Measurements from ENCODE around the gene ABTB2. TPM values are rescaled to one million over a fixed set of nuclear protein-coding genes. Genes with fewer than 3 reads are reported as not detected.

The ABTB2 gene
- total and polyA plus RNA-seq, 10 of the 15 experiments (the other 5 are each of a cell fraction or from before 2014, with no cell fraction given): 0.13 to 2.1 (median 0.72) TPM

GRCh38 chr11:34337016-34337415 is 20.8 kb downstream of the ABTB2 start (continued):
- TF ChIP-seq, protein P1, sequence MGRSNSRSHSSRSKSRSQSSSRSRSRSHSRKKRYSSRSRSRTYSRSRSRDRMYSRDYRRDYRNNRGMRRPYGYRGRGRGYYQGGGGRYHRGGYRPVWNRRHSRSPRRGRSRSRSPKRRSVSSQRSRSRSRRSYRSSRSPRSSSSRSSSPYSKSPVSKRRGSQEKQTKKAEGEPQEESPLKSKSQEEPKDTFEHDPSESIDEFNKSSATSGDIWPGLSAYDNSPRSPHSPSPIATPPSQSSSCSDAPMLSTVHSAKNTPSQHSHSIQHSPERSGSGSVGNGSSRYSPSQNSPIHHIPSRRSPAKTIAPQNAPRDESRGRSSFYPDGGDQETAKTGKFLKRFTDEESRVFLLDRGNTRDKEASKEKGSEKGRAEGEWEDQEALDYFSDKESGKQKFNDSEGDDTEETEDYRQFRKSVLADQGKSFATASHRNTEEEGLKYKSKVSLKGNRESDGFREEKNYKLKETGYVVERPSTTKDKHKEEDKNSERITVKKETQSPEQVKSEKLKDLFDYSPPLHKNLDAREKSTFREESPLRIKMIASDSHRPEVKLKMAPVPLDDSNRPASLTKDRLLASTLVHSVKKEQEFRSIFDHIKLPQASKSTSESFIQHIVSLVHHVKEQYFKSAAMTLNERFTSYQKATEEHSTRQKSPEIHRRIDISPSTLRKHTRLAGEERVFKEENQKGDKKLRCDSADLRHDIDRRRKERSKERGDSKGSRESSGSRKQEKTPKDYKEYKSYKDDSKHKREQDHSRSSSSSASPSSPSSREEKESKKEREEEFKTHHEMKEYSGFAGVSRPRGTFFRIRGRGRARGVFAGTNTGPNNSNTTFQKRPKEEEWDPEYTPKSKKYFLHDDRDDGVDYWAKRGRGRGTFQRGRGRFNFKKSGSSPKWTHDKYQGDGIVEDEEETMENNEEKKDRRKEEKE (IDR thresholded peaks at IDR 0.05): no peak
- no peak for TF ChIP-seq RELA (IDR thresholded peaks at IDR 0.05; ENCODE audit: borderline replicate concordance, partially characterized antibody)

DNA sequence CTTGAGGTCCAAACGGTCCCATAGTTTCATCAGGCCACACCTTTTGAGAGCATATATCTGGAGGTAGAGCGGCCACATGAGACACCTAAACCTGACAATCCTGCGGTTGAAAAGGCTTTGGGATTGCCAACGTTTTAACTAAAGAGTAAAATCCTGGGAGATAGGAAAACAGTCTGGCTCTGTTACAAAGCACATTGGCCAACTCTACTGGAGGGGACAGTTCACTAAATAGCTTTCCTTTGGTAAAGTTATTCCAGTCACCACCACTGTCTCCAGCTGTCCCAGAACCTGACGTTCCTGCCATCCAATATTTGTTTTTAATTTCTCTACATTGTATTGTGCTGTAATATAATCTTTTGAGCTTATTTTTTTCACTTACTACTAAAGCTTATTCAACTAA is 22.0 kb downstream of the ABTB2 start:
- peaks cover 8% of the 10 kb centered on the region for H3K4me1 ChIP-seq (ENCODE audit: control insufficient read depth, insufficient read depth, low read length)
- ATAC-seq (no peak), FAIRE-seq (no peak), DNase-seq (ENCODE audit: low read depth, low spot score) (no peak)
- intact Hi-C loops (cut with micrococcal nuclease; ENCODE audit: unreplicated experiment) (no loop called here), in situ Hi-C loops (cut with MboI) (no loop called here)
- TF ChIP-seq STAT3 (IDR thresholded peaks at IDR 0.05; ENCODE audit: low read depth, low read length): no peak
- no peak for TF ChIP-seq ETV6 (conservative IDR thresholded peaks at IDR 0.05 in 1 of 2, IDR thresholded peaks at IDR 0.05 in 1 of 2; ENCODE audit: borderline replicate concordance in 1 of 2, low read depth in 1 of 2)
- no peak for TF ChIP-seq IRF4 (IDR thresholded peaks at IDR 0.05; ENCODE audit: low read depth, low read length)
- TF ChIP-seq, protein P2, sequence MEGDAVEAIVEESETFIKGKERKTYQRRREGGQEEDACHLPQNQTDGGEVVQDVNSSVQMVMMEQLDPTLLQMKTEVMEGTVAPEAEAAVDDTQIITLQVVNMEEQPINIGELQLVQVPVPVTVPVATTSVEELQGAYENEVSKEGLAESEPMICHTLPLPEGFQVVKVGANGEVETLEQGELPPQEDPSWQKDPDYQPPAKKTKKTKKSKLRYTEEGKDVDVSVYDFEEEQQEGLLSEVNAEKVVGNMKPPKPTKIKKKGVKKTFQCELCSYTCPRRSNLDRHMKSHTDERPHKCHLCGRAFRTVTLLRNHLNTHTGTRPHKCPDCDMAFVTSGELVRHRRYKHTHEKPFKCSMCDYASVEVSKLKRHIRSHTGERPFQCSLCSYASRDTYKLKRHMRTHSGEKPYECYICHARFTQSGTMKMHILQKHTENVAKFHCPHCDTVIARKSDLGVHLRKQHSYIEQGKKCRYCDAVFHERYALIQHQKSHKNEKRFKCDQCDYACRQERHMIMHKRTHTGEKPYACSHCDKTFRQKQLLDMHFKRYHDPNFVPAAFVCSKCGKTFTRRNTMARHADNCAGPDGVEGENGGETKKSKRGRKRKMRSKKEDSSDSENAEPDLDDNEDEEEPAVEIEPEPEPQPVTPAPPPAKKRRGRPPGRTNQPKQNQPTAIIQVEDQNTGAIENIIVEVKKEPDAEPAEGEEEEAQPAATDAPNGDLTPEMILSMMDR (IDR thresholded peaks at IDR 0.05 in 2 of 3, conservative IDR thresholded peaks at IDR 0.05 in 1 of 3; ENCODE audit: control insufficient read depth in 2 of 3, extremely low read depth in 1 of 3, insufficient read depth in 1 of 3, low read depth in 3 of 3, low read length in 3 of 3): no peak
- no peak for TF ChIP-seq NFIC (IDR thresholded peaks at IDR 0.05; ENCODE audit: low read depth, low read length)
- TF ChIP-seq FOS (IDR thresholded peaks at IDR 0.05; ENCODE audit: borderline replicate concordance, extremely low read depth, insufficient read length): no peak
- no peak for TF ChIP-seq RELA (IDR thresholded peaks at IDR 0.05; ENCODE audit: borderline replicate concordance, partially characterized antibody)
- no peak for TF ChIP-seq MTA3 (IDR thresholded peaks at IDR 0.05; ENCODE audit: borderline replicate concordance, low read length)
- TF ChIP-seq ZNF207 (IDR thresholded peaks at IDR 0.05; ENCODE audit: borderline replicate concordance): no peak
- no peak for TF ChIP-seq TAF1 (IDR thresholded peaks at IDR 0.05; ENCODE audit: borderline replicate concordance, low read depth, low read length)
- no peak for TF ChIP-seq SMC3 (IDR thresholded peaks at IDR 0.05; ENCODE audit: borderline replicate concordance, low read length)
- no TSS peak for BruUV-seq (replicated peaks)
- POLR2A ChIA-PET: interaction anchor here (0.9 kb wide), 1 partner anchor 14 kb away, joined by 4 read pairs; no protein-coding TSS in a partner anchor
- no peak overlapping the region for H3K9ac ChIP-seq (ENCODE audit: control insufficient read depth, insufficient read depth, low read length)
- no peaks in the 10 kb centered on the region for H3K9me3 ChIP-seq (replicated peaks; ENCODE audit: control insufficient read depth, insufficient read depth, low read length)
- H3K4me2 ChIP-seq (ENCODE audit: control insufficient read depth, insufficient read depth): peak overlapping the region; percentile 28; the same call in 1 of the 2 replicates
- 72% methylated on average over 5 of the region's 5 CpGs for WGBS (ENCODE audit: insufficient coverage, insufficient replicate concordance, low lambda C conversion rate, missing lambda C conversion rate)
- H3K4me3 ChIP-seq: no peak overlapping the region; the same call in 1 of the 2 replicates
- CTCF ChIA-PET: interaction anchor here (1.0 to 1.2 kb wide), 2 partner anchors 18 to 20 kb away, joined by 3 to 5 read pairs; no protein-coding TSS in a partner anchor
- H3K27ac ChIP-seq (ENCODE audit: control insufficient read depth, insufficient read depth): no peak overlapping the region
- SMC1A ChIA-PET (ENCODE audit: uncharacterized antibody, unreplicated experiment): interaction anchor here (0.7 to 1.5 kb wide), 7 partner anchors 11 to 161 kb away, joined by 3 to 7 read pairs (median 3); no protein-coding TSS in a partner anchor
- RAD21 ChIA-PET (ENCODE audit: unreplicated experiment): interaction anchor here (0.7 to 1.2 kb wide), 2 partner anchors 33 to 161 kb away, joined by 3 read pairs; no protein-coding TSS in a partner anchor
- H3K79me2 ChIP-seq (ENCODE audit: control insufficient read depth, insufficient read depth, low read length): no peaks in the 10 kb centered on the region; the same call in 1 of the 2 replicates
- no peaks in the 10 kb centered on the region for H3K36me3 ChIP-seq (ENCODE audit: control insufficient read depth in 2 of 2, insufficient read depth in 2 of 2, low read length in 1 of 2)
- no peak overlapping the region for H2AFZ ChIP-seq (ENCODE audit: control insufficient read depth, low read depth, low read length)
- H3K27me3 ChIP-seq (replicated peaks in 1 of 2; ENCODE audit: control insufficient read depth in 2 of 2, insufficient read depth in 2 of 2, low read length in 1 of 2): no peaks in the 10 kb centered on the region
- H4K20me1 ChIP-seq (ENCODE audit: control insufficient read depth, insufficient read depth): no peaks in the 10 kb centered on the region
